Right lobe of liver (tissue), 6 donors: ENCODE results near the gene ANXA2R. TPM values are rescaled to one million over a fixed set of nuclear protein-coding genes. Genes with fewer than 3 reads are reported as not detected.

ENCODE experiments used
- ATAC-seq, 4 donors: fragments of 200-7000 bp; cut with Tn5 transposase; one replicate each; pipeline ENCODE4 v1.9.1; 2020; ENCODE audit warnings: mild to moderate bottlenecking in 4 of 4, moderate library complexity in 4 of 4
- DNase-seq, 3 donors: peaks; one replicate each; pipeline ENCODE4 v3.0.0-alpha.2; 2020
- H3K27ac ChIP-seq, 3 donors: fragments of 200-600 bp; one replicate each; pipeline ENCODE4 v1.8.0; 2022
- H3K27me3 ChIP-seq, 2 donors: fragments of 200-600 bp; one replicate each; pipeline ENCODE4 v1.8.0; 2022
- H3K36me3 ChIP-seq, 4 donors: fragments of 200-600 bp; sonication (generic) in 1 of 4; one replicate each; pipeline versions ENCODE4 v1.5.1 to v1.8.0; 2017 to 2022; ENCODE audit warnings: control low read depth in 1 of 4
- H3K4me1 ChIP-seq, 4 donors: fragments of 200-600 bp; sonication (generic) in 1 of 4; one replicate each; pipeline versions ENCODE4 v1.5.1 to v1.8.0; 2017 to 2022; ENCODE audit warnings: control low read depth in 1 of 4
- H3K4me3 ChIP-seq, 3 donors: fragments of 200-600 bp; one replicate each; pipeline ENCODE4 v1.8.0; 2022
- H3K9me3 ChIP-seq, 4 donors: fragments of 200-600 bp; sonication (generic) in 1 of 4; one replicate each; pipeline versions ENCODE4 v1.5.1 to v1.8.0; 2017 to 2022; ENCODE audit warnings: control low read depth in 1 of 4
- POLR2A ChIP-seq: fragments of 450-650 bp; IDR thresholded peaks from one replicate; pipeline ENCODE4 v1.6.1; 2017; ENCODE audit warnings: antibody characterized with exemption, mild to moderate bottlenecking
- WGBS: methylation state at CpG from one replicate; pipeline ENCODE4 v1.1.6; 2018; ENCODE audit warnings: low coverage, low lambda C conversion rate; ENCODE audit not compliant: insufficient coverage; ENCODE audit errors: missing lambda C conversion rate; 5-methylcytosine and 5-hydroxymethylcytosine counted together
- intact Hi-C, 2 donors: fragments of 100-400 bp; cut with DNase I; formaldehyde crosslinking; loops; one replicate each; pipeline versions ENCODE4 v1.11.2 to v1.14.1; 2022
- total RNA-seq, 6 experiments: library from RNA; depleted of rRNA in 2 of 6; stranded (reverse); fragments of >200 nt in 2 of 6; fragmentation: NEBNext Ultra II Directional in 3 of 6; extraction: Animal tissue kit (Norgen Biotek cat#: 25700) in 3 of 6; gene quantifications; one replicate each; pipeline versions ENCODE4 v1.1.0 to v1.2.4, GENCODE V29; 2016 to 2023
- TF ChIP-seq, protein P1 (sequence below), 4 donors: fragments of 200-600 bp in 3 of 4; fragments of 450-650 bp in 1 of 4; IDR thresholded peaks; one replicate each; pipeline versions ENCODE4 v1.5.1 to v1.8.0; 2016 to 2022; ENCODE audit warnings: antibody characterized with exemption in 4 of 4, mild to moderate bottlenecking in 2 of 4
- donor health status: DM: no; HTN: yes; CAD: no.
- donor health status: DM: no; HTN: no; CAD: no.
- donor health status: DM: no; HTN: no; CAD: no.
- donor health status: DM: no; HTN: yes; CAD: no.
- donor health status: DM: no; HTN: yes; CAD: no.

ANXA2R gene
- total RNA-seq, 6 experiments from 2014 or later: 0.21 to 1.1 (median 0.41) TPM

DNA sequence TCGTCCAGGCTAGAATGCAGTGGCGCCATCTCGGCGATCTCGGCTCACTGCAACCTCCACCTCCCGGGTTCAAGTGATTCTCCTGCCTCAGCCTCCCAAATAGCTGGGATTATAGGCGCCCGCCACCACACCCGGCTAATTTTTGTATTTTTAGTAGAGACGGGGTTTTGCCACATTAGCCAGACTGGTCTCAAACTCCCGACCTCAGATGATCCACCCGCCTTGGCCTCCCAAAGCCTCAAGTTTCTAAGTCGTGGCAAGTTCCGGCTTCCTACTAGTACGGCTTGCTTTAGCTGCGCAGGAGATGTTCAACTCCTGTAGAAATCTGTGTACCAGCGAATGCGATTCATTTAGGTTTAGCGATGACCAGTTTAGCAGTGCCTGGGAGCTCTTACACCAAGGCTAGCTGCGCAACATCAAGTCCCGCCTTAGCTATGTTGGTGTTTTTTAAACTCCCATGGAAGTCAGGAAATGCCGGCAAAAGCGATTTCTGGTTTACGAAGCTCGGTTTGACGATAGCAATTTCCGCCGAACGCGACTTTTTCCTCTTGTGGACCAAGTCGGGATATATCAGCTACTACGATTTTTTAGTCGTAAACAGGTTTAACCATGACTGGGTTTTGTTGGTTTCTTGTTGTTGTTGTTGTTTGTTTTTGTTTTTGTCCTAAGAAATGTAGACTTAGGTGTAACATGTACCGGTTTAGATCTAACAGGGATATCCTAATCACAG, 46.4 kb downstream of the ANXA2R start:
- 9% methylated on average over 29 of the region's 34 CpGs for WGBS
- DNase-seq (peak in 1 of 3 donors; percentile 53), ATAC-seq (peak in 2 of 4 donors; percentile 9 to 30)
- intact Hi-C loops: loop anchor here in 1 of 2 donors (10.0 kb wide), 1 partner anchor 49 kb away; no protein-coding TSS in a partner anchor
- TF ChIP-seq, protein P1, sequence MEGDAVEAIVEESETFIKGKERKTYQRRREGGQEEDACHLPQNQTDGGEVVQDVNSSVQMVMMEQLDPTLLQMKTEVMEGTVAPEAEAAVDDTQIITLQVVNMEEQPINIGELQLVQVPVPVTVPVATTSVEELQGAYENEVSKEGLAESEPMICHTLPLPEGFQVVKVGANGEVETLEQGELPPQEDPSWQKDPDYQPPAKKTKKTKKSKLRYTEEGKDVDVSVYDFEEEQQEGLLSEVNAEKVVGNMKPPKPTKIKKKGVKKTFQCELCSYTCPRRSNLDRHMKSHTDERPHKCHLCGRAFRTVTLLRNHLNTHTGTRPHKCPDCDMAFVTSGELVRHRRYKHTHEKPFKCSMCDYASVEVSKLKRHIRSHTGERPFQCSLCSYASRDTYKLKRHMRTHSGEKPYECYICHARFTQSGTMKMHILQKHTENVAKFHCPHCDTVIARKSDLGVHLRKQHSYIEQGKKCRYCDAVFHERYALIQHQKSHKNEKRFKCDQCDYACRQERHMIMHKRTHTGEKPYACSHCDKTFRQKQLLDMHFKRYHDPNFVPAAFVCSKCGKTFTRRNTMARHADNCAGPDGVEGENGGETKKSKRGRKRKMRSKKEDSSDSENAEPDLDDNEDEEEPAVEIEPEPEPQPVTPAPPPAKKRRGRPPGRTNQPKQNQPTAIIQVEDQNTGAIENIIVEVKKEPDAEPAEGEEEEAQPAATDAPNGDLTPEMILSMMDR (IDR thresholded peaks at IDR 0.05): no peak
- no peak for TF ChIP-seq POLR2A
- Histone ChIP-seq H3K27me3 (peaks cover 11 to 67% of the 10 kb centered on the region in 2 donors), H3K9me3 (no peaks in the 10 kb centered on the region), H3K27ac (peak overlapping the region; percentile 82 to 94 (median 87)), H3K4me1 (no peaks in the 10 kb centered on the region), H3K4me3 (peak overlapping the region; percentile 14 to 31 (median 29)), H3K36me3 (no peaks in the 10 kb centered on the region)

DNA sequence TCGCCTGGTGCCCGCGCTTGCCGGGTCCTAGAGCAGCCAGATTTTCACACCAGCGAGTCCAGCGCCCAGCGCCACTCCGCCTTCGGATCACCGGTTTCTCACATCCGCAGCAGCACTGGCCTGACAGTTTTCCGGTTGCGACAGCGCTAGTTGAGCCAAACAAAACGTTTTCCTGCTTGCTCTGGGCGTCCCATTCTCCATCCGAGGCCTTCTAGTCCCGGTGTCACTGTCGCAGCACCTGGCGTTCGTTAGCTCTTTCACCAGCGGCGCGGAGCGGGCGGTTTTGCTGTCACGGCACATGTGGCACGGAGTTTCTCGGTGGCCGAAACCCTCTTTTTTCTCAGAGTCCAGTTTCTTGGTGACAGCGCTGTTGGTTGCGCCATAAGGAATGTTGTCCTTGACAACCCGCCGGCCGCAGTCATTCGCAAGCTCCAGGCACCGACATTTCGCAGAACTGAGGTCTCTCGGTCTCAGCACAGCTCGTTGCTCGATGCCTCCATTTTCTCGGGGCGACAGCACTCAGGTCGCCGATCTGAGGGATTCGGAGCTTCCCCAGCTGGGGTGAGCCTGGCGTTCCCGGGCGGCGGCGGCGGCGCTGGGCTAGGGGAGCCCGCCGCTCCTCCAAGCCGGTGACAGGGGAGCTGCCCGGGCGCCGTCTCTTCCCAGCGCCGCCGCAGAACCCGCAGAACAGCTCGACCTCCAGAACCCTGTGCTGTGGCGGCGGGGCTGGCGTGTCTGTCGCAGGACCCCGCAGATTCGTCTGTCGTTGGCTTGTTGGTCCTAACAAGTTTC, 47.8 kb downstream of the ANXA2R start:
- Histone ChIP-seq H3K9me3 (no peaks in the 10 kb centered on the region), H3K4me3 (peak overlapping the region; percentile 35 to 43 (median 40)), H3K27ac (peak overlapping the region; percentile 82 to 94 (median 87)), H3K4me1 (no peaks in the 10 kb centered on the region), H3K36me3 (no peaks in the 10 kb centered on the region), H3K27me3 (peaks cover 5 to 63% of the 10 kb centered on the region in 2 donors)
- DNase-seq (peak; percentile 78 to 85 (median 84)), ATAC-seq (peak; percentile 63 to 73 (median 66))
- peak; percentile 66 for TF ChIP-seq POLR2A
- TF ChIP-seq, protein P1 (IDR thresholded peaks at IDR 0.05): no peak
- intact Hi-C loops: loop anchor here in 1 of 2 donors (10.0 kb wide), 1 partner anchor 47 kb away; no protein-coding TSS in a partner anchor
- WGBS: 4% methylated on average over 33 of the region's 71 CpGs

DNA sequence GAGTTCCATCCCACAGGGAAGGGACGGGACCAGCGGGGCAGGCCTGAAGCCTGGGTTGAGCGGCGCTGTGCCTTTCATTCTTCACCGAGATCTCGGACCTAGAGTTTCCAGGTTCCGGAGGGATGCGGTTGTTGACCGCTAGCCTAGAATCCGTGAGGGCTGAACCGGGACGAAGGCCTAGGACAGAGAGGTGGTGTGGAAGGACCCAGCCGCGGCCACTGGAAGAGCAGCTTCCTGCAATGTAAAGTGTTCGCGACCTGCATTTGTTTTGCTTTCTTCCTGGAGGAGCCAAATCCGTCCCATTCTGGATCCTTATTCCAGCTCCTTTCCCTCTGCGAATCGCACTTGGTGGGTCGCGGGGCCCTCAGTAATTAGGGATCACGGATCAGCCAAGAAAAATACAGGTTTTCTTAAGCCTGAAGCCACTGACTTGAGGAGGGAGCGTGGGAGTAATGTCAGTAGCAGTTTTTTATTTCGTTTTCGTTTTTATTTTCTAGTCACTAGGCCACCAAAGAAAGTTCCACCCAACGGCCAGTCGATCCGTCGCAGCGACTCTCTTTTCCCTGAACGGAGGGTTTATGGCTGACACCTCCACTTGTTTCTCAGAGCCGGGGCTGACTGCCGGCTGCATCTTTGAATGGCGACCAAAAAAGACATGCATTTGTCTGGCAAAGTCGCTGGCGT, 48.6 kb downstream of the ANXA2R start:
- no peaks in the 10 kb centered on the region for H3K9me3 ChIP-seq
- WGBS: 14% methylated on average over 25 of the region's 36 CpGs
- peak overlapping the region; percentile 26 to 43 (median 35) for H3K4me3 ChIP-seq
- no peaks in the 10 kb centered on the region for H3K36me3 ChIP-seq
- H3K27ac ChIP-seq: peak overlapping the region; percentile 82 to 94 (median 87)
- H3K27me3 ChIP-seq: peaks cover 5 to 59% of the 10 kb centered on the region in 2 donors
- peak in 3 of 4 donors; percentile 2 to 10 (median 5) for ATAC-seq
- peak in 1 of 3 donors; percentile 46 for DNase-seq
- TF ChIP-seq POLR2A: no peak
- TF ChIP-seq, protein P1 (IDR thresholded peaks at IDR 0.05): no peak
- intact Hi-C loops: loop anchor here in 1 of 2 donors (10.0 kb wide), 1 partner anchor 47 kb away; no protein-coding TSS in a partner anchor
- H3K4me1 ChIP-seq: no peaks in the 10 kb centered on the region

DNA sequence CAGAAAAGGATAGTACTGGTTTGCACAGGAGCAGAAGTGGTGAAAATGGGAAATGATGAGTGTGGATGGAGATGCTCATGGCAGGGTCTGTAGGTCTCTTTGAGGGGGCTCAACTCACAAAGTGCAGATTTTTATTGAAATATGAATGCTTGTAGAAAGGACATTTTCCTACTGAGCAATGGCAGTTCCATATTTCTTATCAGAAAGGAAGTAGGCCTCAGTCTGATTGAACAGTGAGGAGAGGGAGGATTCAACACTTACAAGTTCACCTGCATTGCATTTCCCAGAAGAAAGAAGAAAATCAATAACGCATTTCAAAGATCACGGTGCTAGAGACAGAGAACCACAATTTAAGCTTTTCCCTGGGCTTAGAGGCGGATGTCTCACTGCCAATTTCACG, 49.2 kb downstream of the ANXA2R start:
- Histone ChIP-seq H3K4me3 (peak overlapping the region in 1 of 3 donors; percentile 43), H3K27ac (peak overlapping the region in 2 of 3 donors; percentile 82 to 87), H3K4me1 (no peaks in the 10 kb centered on the region), H3K9me3 (no peaks in the 10 kb centered on the region), H3K36me3 (no peaks in the 10 kb centered on the region), H3K27me3 (peaks cover 5 to 53% of the 10 kb centered on the region in 2 donors)
- ATAC-seq (no peak), DNase-seq (no peak)
- intact Hi-C loops: loop anchor here in 1 of 2 donors (10.0 kb wide), 1 partner anchor 46 kb away; no protein-coding TSS in a partner anchor
- 50% methylated on average over 4 of the region's 4 CpGs for WGBS
- TF ChIP-seq POLR2A: no peak
- TF ChIP-seq, protein P1 (IDR thresholded peaks at IDR 0.05): no peak
